ENCODE data around the gene KCNH1. TPM values are rescaled to one million over a fixed set of nuclear protein-coding genes. Genes with fewer than 3 reads are reported as not detected.

KCNH1 gene
- total RNA-seq, 2 experiments from 2014 or later = not detected

GRCh38 chr1:210770396-210770984, 363.5 kb downstream of the KCNH1 start:
- H3K4me3 Mint-ChIP-seq = no peak overlapping the region
- no peaks in the 10 kb centered on the region for H3K4me1 Mint-ChIP-seq (ENCODE audit: low read depth)
- H3K27me3 Mint-ChIP-seq = peaks cover 8% of the 10 kb centered on the region
- ChIA-PET POLR2A (no interaction called here), CTCF (no interaction called here)
- no peaks in the 10 kb centered on the region for H3K9me3 Mint-ChIP-seq
- H3K36me3 Mint-ChIP-seq = no peaks in the 10 kb centered on the region
- no peak overlapping the region for H3K27ac Mint-ChIP-seq
- intact Hi-C loops (cut with micrococcal nuclease) = no loop called here
- DNase-seq = no peak

- H3K4me3 Mint-ChIP-seq = no peak overlapping the region
- no peak for DNase-seq
- CTCF ChIA-PET = no interaction called here
- intact Hi-C loops (cut with micrococcal nuclease) = no loop called here
- H3K36me3 Mint-ChIP-seq = no peaks in the 10 kb centered on the region
- peaks cover 7% of the 10 kb centered on the region for H3K27me3 Mint-ChIP-seq
- no peak overlapping the region for H3K27ac Mint-ChIP-seq
- POLR2A ChIA-PET = no interaction called here
- H3K4me1 Mint-ChIP-seq (ENCODE audit: low read depth) = no peaks in the 10 kb centered on the region
- H3K9me3 Mint-ChIP-seq = no peaks in the 10 kb centered on the region
Observed at GRCh38 chr1:210769473-210769872, 364.5 kb downstream of the KCNH1 start.

GRCh38 chr1:210764536-210764935, 369.4 kb downstream of the KCNH1 start:
- no peak overlapping the region for H3K4me3 Mint-ChIP-seq
- H3K4me1 Mint-ChIP-seq (ENCODE audit: low read depth) = no peaks in the 10 kb centered on the region
- POLR2A ChIA-PET = no interaction called here
- H3K27ac Mint-ChIP-seq = no peak overlapping the region
- peaks cover 12% of the 10 kb centered on the region for H3K9me3 Mint-ChIP-seq
- no peaks in the 10 kb centered on the region for H3K36me3 Mint-ChIP-seq
- no peaks in the 10 kb centered on the region for H3K27me3 Mint-ChIP-seq
- intact Hi-C loops (cut with micrococcal nuclease) = no loop called here
- CTCF ChIA-PET = no interaction called here
- DNase-seq = no peak

DNA sequence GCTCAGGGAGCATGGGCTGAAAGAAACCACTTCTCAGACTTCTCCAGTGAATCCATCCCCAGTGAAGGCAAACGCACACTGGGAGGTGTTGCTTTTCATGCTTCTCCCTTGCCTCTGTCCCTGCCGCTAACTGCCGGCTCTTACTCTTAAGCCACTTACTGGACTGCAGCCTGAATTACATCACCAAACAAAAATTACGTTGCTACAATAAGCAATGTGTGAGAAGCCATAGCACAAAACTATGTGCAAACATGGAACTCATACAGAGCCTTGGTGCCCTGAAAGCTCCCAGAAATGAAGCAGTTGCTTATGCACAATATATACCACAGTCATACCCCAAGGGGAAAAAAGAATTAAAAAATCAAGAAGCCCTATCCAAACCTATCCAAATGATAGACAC, 375.2 kb downstream of the KCNH1 start:
- peaks cover 9% of the 10 kb centered on the region for H3K27me3 Mint-ChIP-seq
- intact Hi-C loops (cut with micrococcal nuclease) = no loop called here
- H3K4me1 Mint-ChIP-seq (ENCODE audit: low read depth) = no peaks in the 10 kb centered on the region
- no peak for DNase-seq
- ChIA-PET CTCF (no interaction called here), POLR2A (no interaction called here)
- no peak overlapping the region for H3K4me3 Mint-ChIP-seq
- H3K27ac Mint-ChIP-seq = no peak overlapping the region
- H3K9me3 Mint-ChIP-seq = peaks cover 12% of the 10 kb centered on the region
- no peaks in the 10 kb centered on the region for H3K36me3 Mint-ChIP-seq

- POLR2A ChIA-PET = no interaction called here
- Mint-ChIP-seq H3K4me1 (ENCODE audit: low read depth) (no peaks in the 10 kb centered on the region), H3K9me3 (peaks cover 12% of the 10 kb centered on the region), H3K27me3 (peaks cover 9% of the 10 kb centered on the region), H3K4me3 (no peak overlapping the region), H3K36me3 (no peaks in the 10 kb centered on the region), H3K27ac (no peak overlapping the region)
- CTCF ChIA-PET = no interaction called here
- intact Hi-C loops (cut with micrococcal nuclease) = no loop called here
- no peak for DNase-seq
Observed at GRCh38 chr1:210758261-210758660, 375.7 kb downstream of the KCNH1 start.

GRCh38 chr1:210757677-210758076, 376.3 kb downstream of the KCNH1 start:
- Mint-ChIP-seq H3K4me1 (ENCODE audit: low read depth) (no peaks in the 10 kb centered on the region), H3K27ac (no peak overlapping the region), H3K4me3 (no peak overlapping the region), H3K27me3 (peaks cover 9% of the 10 kb centered on the region), H3K36me3 (no peaks in the 10 kb centered on the region), H3K9me3 (peaks cover 12% of the 10 kb centered on the region)
- no peak for DNase-seq
- POLR2A ChIA-PET = no interaction called here
- CTCF ChIA-PET = no interaction called here
- intact Hi-C loops (cut with micrococcal nuclease) = no loop called here

- no peak overlapping the region for H3K27ac Mint-ChIP-seq
- POLR2A ChIA-PET = no interaction called here
- H3K27me3 Mint-ChIP-seq = peaks cover 9% of the 10 kb centered on the region
- CTCF ChIA-PET = no interaction called here
- DNase-seq = no peak
- no peaks in the 10 kb centered on the region for H3K4me1 Mint-ChIP-seq (ENCODE audit: low read depth)
- peaks cover 12% of the 10 kb centered on the region for H3K9me3 Mint-ChIP-seq
- H3K4me3 Mint-ChIP-seq = no peak overlapping the region
- no peaks in the 10 kb centered on the region for H3K36me3 Mint-ChIP-seq
- intact Hi-C loops (cut with micrococcal nuclease) = no loop called here
Observed at GRCh38 chr1:210755991-210756659, 377.8 kb downstream of the KCNH1 start.

GRCh38 chr1:210754878-210755665, 378.9 kb downstream of the KCNH1 start:
- ChIA-PET CTCF (no interaction called here), POLR2A (no interaction called here)
- Mint-ChIP-seq H3K36me3 (no peaks in the 10 kb centered on the region), H3K9me3 (peaks cover 5% of the 10 kb centered on the region), H3K4me1 (ENCODE audit: low read depth) (no peaks in the 10 kb centered on the region), H3K27ac (no peak overlapping the region), H3K27me3 (peaks cover 9% of the 10 kb centered on the region), H3K4me3 (no peak overlapping the region)
- intact Hi-C loops (cut with micrococcal nuclease) = no loop called here
- no peak for DNase-seq

DNA sequence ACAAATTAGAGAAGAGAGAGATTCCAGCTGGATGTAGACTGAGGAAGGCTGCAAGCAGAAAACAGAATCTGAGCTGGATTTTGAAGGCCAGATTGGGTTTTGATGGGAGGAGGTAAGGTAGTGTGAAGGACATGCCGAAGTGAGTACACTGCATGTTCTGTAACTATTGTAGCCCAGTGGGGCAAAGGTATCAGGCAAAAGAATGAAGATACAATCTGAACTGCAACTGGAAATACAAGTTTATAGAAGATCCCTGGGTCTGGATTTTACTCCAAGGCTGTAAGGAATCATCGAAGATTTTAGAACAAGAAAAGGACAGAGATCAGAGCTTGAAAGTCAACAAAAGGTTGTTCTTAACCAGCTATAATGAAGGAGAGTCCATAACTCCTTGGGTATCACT, 382.0 kb downstream of the KCNH1 start:
- Mint-ChIP-seq H3K4me1 (ENCODE audit: low read depth) (no peaks in the 10 kb centered on the region), H3K9me3 (no peaks in the 10 kb centered on the region), H3K27me3 (peaks cover 6% of the 10 kb centered on the region), H3K27ac (no peak overlapping the region), H3K4me3 (no peak overlapping the region), H3K36me3 (no peaks in the 10 kb centered on the region)
- no peak for DNase-seq
- POLR2A ChIA-PET = no interaction called here
- CTCF ChIA-PET = no interaction called here
- intact Hi-C loops (cut with micrococcal nuclease) = no loop called here

GRCh38 chr1:210750468-210750867, 383.5 kb downstream of the KCNH1 start:
- no peak overlapping the region for H3K4me3 Mint-ChIP-seq
- POLR2A ChIA-PET = no interaction called here
- intact Hi-C loops (cut with micrococcal nuclease) = no loop called here
- CTCF ChIA-PET = no interaction called here
- H3K4me1 Mint-ChIP-seq (ENCODE audit: low read depth) = no peaks in the 10 kb centered on the region
- no peaks in the 10 kb centered on the region for H3K9me3 Mint-ChIP-seq
- H3K27ac Mint-ChIP-seq = no peak overlapping the region
- H3K27me3 Mint-ChIP-seq = peaks cover 4% of the 10 kb centered on the region
- DNase-seq = no peak
- no peaks in the 10 kb centered on the region for H3K36me3 Mint-ChIP-seq

- Mint-ChIP-seq H3K27ac (no peak overlapping the region), H3K27me3 (peaks cover 2% of the 10 kb centered on the region), H3K4me1 (ENCODE audit: low read depth) (no peaks in the 10 kb centered on the region), H3K4me3 (no peak overlapping the region), H3K9me3 (no peaks in the 10 kb centered on the region), H3K36me3 (no peaks in the 10 kb centered on the region)
- POLR2A ChIA-PET = no interaction called here
- intact Hi-C loops (cut with micrococcal nuclease) = no loop called here
- no peak for DNase-seq
- CTCF ChIA-PET = no interaction called here
Observed at GRCh38 chr1:210748796-210749195, 385.2 kb downstream of the KCNH1 start.

- Mint-ChIP-seq H3K27ac (no peak overlapping the region), H3K4me1 (ENCODE audit: low read depth) (no peaks in the 10 kb centered on the region), H3K4me3 (no peak overlapping the region)
Observed at GRCh38 chr1:210747890-210748289, 386.1 kb downstream of the KCNH1 start.

DNA sequence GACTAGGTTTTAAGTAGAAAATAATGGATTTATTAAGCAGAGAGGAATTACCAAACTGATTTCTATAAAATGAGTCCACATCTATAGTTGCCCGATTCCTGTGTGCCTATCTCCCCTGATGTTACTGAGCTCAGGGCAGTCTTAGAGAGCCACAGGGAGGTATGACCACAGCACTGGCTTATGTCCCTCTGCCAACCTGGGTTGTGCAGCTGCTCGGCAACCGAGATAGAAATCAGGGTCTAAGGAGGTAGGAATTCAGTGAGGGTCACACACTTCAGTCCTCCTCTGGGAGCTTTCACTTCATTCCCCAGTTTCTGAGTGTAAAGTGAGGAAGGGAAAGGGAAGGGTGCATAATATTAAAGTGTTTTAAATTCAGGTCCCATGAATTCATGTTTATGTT, 386.8 kb downstream of the KCNH1 start:
- Mint-ChIP-seq H3K9me3 (no peaks in the 10 kb centered on the region), H3K4me1 (ENCODE audit: low read depth) (no peaks in the 10 kb centered on the region), H3K4me3 (no peak overlapping the region), H3K27me3 (peaks cover 2% of the 10 kb centered on the region), H3K27ac (no peak overlapping the region), H3K36me3 (no peaks in the 10 kb centered on the region)
- CTCF ChIA-PET = no interaction called here
- POLR2A ChIA-PET = no interaction called here
- no peak for DNase-seq
- intact Hi-C loops (cut with micrococcal nuclease) = no loop called here

More at GRCh38 chr1:210747890-210748289, 386.1 kb downstream of the KCNH1 start:
- POLR2A ChIA-PET = no interaction called here
- DNase-seq = no peak
- intact Hi-C loops (cut with micrococcal nuclease) = no loop called here
- Mint-ChIP-seq H3K36me3 (no peaks in the 10 kb centered on the region), H3K27me3 (peaks cover 2% of the 10 kb centered on the region), H3K9me3 (no peaks in the 10 kb centered on the region)
- CTCF ChIA-PET = no interaction called here
